SK-N-MC (cell line): Measurements from ENCODE around the gene AFF3.

Source experiments
- DNase-seq: peaks from one replicate; pipeline ENCODE4 v3.0.0-alpha.2; 2011; ENCODE audit warnings: low read depth, low spot score
- H3K27ac ChIP-seq: fragments of 200-600 bp; sonication (generic); 2 replicates; pipeline ENCODE4 v1.5.1; 2016; ENCODE audit warnings: mixed run types
- H3K36me3 ChIP-seq: fragments of 200-600 bp; sonication (generic); 2 replicates; pipeline ENCODE4 v1.6.1; 2017; ENCODE audit warnings: antibody characterized with exemption, low read length, mixed read lengths; ENCODE audit not compliant: insufficient read depth
- H3K4me3 ChIP-seq: fragments of 200-600 bp; sonication (generic); 2 replicates; pipeline ENCODE4 v1.5.1; 2016
- H3K9ac ChIP-seq: fragments of 200-600 bp; sonication (generic); 2 replicates; pipeline ENCODE4 v1.8.0; 2017; ENCODE audit warnings: mixed run types, mixed read lengths; ENCODE audit not compliant: insufficient read length
- H3K9me3 ChIP-seq: fragments of 200-600 bp; sonication (generic); 2 replicates; pipeline ENCODE4 v1.6.1; 2017; ENCODE audit warnings: low read depth, mild to moderate bottlenecking, antibody characterized with exemption, low read length, moderate library complexity, mixed read lengths
- EZH2 ChIP-seq: fragments of 200-600 bp; sonication (generic); IDR thresholded peaks from one replicate; pipeline ENCODE4 v1.6.1; 2017; ENCODE audit warnings: antibody characterized with exemption
- FOXP2 ChIP-seq: optimal IDR thresholded peaks from 2 replicates; pipeline ENCODE3; 2011; ENCODE audit warnings: mild to moderate bottlenecking, moderate library complexity; ENCODE audit not compliant: insufficient read depth; ENCODE audit errors: extremely low read length, control extremely low read depth
- POLR2AphosphoS5 ChIP-seq: IDR thresholded peaks from 2 replicates; pipeline ENCODE4 v1.6.1; 2012; ENCODE audit warnings: mild to moderate bottlenecking, low read depth, low read length, borderline replicate concordance

Gene AFF3

GRCh38 chr2:99622534-99622933, 519.9 kb downstream of the AFF3 start:
- TF ChIP-seq FOXP2 (no peak), EZH2 (no peak), POLR2AphosphoS5 (no peak)
- H3K27ac ChIP-seq: no peak overlapping the region
- DNase-seq: no peak
- no peaks in the 10 kb centered on the region for H3K9me3 ChIP-seq
- no peak overlapping the region for H3K4me3 ChIP-seq
- no peak overlapping the region for H3K9ac ChIP-seq
- H3K36me3 ChIP-seq: no peaks in the 10 kb centered on the region

- H3K27ac ChIP-seq: no peak overlapping the region
- no peak overlapping the region for H3K4me3 ChIP-seq
- H3K36me3 ChIP-seq: no peaks in the 10 kb centered on the region
- TF ChIP-seq POLR2AphosphoS5 (no peak), FOXP2 (no peak), EZH2 (no peak)
- H3K9ac ChIP-seq: no peak overlapping the region
- DNase-seq: no peak
- no peaks in the 10 kb centered on the region for H3K9me3 ChIP-seq
These were observed 520.6 kb downstream of the AFF3 start for GRCh38 chr2:99621774-99622173.

- Histone ChIP-seq H3K4me3 (no peak overlapping the region), H3K27ac (no peak overlapping the region), H3K9me3 (no peaks in the 10 kb centered on the region), H3K9ac (no peak overlapping the region), H3K36me3 (no peaks in the 10 kb centered on the region)
- no peak for DNase-seq
- TF ChIP-seq EZH2 (no peak), FOXP2 (no peak), POLR2AphosphoS5 (no peak)
These were observed 521.3 kb downstream of the AFF3 start for GRCh38 chr2:99621106-99621505.

- Histone ChIP-seq H3K9ac (no peak overlapping the region), H3K4me3 (no peak overlapping the region), H3K27ac (no peak overlapping the region), H3K9me3 (no peaks in the 10 kb centered on the region), H3K36me3 (no peaks in the 10 kb centered on the region)
- DNase-seq: no peak
- TF ChIP-seq FOXP2 (no peak), POLR2AphosphoS5 (no peak), EZH2 (no peak)
These were observed 523.2 kb downstream of the AFF3 start for GRCh38 chr2:99619151-99619550.

- no peaks in the 10 kb centered on the region for H3K36me3 ChIP-seq
- H3K4me3 ChIP-seq: no peak overlapping the region
- H3K27ac ChIP-seq: no peak overlapping the region
- DNase-seq: no peak
- H3K9me3 ChIP-seq: no peaks in the 10 kb centered on the region
- TF ChIP-seq EZH2 (no peak), POLR2AphosphoS5 (no peak), FOXP2 (no peak)
- H3K9ac ChIP-seq: no peak overlapping the region
These were observed 523.8 kb downstream of the AFF3 start for GRCh38 chr2:99618579-99619097.

GRCh38 chr2:99617811-99618210, 524.6 kb downstream of the AFF3 start:
- Histone ChIP-seq H3K36me3 (no peaks in the 10 kb centered on the region), H3K4me3 (no peak overlapping the region), H3K27ac (no peak overlapping the region), H3K9me3 (no peaks in the 10 kb centered on the region), H3K9ac (no peak overlapping the region)
- TF ChIP-seq EZH2 (no peak), FOXP2 (no peak), POLR2AphosphoS5 (no peak)
- DNase-seq: no peak

- H3K9me3 ChIP-seq: no peaks in the 10 kb centered on the region
- no peaks in the 10 kb centered on the region for H3K36me3 ChIP-seq
- no peak overlapping the region for H3K27ac ChIP-seq
- no peak overlapping the region for H3K9ac ChIP-seq
- TF ChIP-seq POLR2AphosphoS5 (no peak), FOXP2 (no peak), EZH2 (no peak)
- no peak overlapping the region for H3K4me3 ChIP-seq
- DNase-seq: no peak
These were observed 527.1 kb downstream of the AFF3 start for GRCh38 chr2:99615247-99615771.

GRCh38 chr2:99613980-99614379, 528.4 kb downstream of the AFF3 start:
- Histone ChIP-seq H3K4me3 (no peak overlapping the region), H3K27ac (no peak overlapping the region), H3K9ac (no peak overlapping the region), H3K36me3 (no peaks in the 10 kb centered on the region), H3K9me3 (no peaks in the 10 kb centered on the region)
- TF ChIP-seq FOXP2: no peak
- no peak for TF ChIP-seq POLR2AphosphoS5
- DNase-seq: no peak

- Histone ChIP-seq H3K36me3 (no peaks in the 10 kb centered on the region), H3K27ac (no peak overlapping the region), H3K4me3 (no peak overlapping the region), H3K9ac (no peak overlapping the region), H3K9me3 (no peaks in the 10 kb centered on the region)
- no peak for DNase-seq
- no peak for TF ChIP-seq EZH2
- no peak for TF ChIP-seq POLR2AphosphoS5
- TF ChIP-seq FOXP2: no peak
These were observed 530.6 kb downstream of the AFF3 start for GRCh38 chr2:99611786-99612185.
